NCI-H524 (cell line): ENCODE measurements around the gene RARS2.
"Not testable (repeated sequence)": the region's sequence is repeated elsewhere in the genome, so short reads cannot be mapped to it uniquely, and the experiment has no call there.

ENCODE experiments used
- DNase-seq, 2 experiments: peaks; one replicate each; lab custom pipeline; 2025; lab: John Stamatoyannopoulos, UW

Gene RARS2, protein sequence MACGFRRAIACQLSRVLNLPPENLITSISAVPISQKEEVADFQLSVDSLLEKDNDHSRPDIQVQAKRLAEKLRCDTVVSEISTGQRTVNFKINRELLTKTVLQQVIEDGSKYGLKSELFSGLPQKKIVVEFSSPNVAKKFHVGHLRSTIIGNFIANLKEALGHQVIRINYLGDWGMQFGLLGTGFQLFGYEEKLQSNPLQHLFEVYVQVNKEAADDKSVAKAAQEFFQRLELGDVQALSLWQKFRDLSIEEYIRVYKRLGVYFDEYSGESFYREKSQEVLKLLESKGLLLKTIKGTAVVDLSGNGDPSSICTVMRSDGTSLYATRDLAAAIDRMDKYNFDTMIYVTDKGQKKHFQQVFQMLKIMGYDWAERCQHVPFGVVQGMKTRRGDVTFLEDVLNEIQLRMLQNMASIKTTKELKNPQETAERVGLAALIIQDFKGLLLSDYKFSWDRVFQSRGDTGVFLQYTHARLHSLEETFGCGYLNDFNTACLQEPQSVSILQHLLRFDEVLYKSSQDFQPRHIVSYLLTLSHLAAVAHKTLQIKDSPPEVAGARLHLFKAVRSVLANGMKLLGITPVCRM

DNA sequence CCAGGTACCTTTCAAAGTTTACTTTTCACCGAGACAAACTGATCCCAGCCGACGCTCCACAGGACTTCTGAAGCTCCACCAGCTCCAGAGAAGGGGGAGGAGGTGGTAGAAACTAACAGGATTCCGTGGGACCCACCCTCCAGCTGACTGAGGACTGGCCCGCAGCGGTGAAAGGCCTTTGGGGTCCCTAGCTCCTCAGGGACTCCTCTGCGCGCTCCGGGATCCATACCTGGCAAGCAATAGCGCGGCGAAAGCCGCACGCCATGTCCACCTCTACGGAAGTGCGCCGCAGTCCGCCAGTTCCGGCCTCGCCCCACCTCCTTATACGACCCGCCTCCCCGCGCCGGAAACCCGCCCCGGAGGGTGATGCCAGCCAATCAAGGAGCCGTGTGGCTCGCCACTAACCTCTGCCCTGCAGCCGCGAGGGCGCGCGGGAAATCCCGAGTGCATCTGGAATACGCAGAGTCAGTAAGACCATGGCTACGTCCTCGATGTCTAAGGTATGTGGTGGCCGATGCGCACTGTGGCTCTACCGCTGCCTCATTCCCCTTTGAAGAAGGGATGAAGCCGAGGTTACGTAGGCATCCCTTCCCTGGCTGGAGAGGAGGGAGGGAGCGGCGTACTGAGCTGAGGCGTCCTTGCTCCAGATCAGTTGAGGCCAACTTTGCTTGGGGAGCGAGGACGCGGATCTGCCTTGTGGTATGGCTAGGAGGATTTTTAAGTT, at the start of gene RARS2, which contains the start of gene ORC3:
RARS2 (minus strand) TSS at position 295 of the 724 bp plus-strand sequence; CDS start at position 265, 30 bp downstream.
ORC3 (plus strand) TSS at position 443 of the 724 bp plus-strand sequence; CDS start at position 477, 34 bp downstream.
- DNase-seq, result peak; percentile 86 to 94

DNA sequence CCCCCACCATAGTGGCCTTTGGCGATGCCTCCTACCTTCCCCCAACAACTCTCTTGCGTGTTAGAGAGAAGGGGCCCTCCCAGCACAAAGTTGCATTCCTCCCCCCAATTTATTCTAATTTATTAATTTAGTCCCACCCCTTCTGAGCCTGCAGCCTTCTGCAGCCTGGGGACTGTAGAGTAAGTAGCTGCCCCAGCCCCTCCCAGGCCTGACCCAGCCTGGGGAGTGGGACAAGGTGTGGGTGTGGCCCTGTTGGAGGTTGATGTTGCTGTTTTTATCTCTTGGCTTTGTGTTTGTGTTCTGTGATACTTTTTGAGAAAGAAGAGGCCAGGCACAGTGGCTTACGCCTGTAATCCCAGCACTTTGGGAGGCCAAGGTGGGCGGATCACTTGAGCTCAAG, 49.6 kb upstream of the RARS2 start:
- DNase-seq, result no peak

GRCh38 chr6:87637106-87637505, 47.3 kb upstream of the RARS2 start:
- peak in 1 of 2 experiments; percentile 35 for DNase-seq

DNA sequence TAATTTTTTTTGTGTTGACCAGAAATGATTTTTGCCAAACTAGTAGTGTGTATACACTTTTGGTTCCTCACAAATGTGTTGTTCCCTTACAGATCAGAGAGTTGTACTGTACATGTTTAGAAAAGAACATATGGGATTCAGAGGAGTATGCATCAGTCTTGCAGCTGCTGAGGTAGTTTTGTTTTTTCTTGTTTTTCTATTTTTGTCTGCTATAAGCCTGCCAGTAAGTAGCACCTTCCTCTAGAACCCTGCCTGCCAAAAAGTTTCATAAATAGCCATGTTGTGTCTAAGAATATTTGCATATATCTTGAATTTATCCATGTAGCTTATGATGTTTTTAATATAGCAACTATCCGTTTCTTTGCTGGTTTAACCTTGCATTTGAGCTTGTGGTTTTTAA, 46.5 kb upstream of the RARS2 start:
- DNase-seq, result no peak

DNA sequence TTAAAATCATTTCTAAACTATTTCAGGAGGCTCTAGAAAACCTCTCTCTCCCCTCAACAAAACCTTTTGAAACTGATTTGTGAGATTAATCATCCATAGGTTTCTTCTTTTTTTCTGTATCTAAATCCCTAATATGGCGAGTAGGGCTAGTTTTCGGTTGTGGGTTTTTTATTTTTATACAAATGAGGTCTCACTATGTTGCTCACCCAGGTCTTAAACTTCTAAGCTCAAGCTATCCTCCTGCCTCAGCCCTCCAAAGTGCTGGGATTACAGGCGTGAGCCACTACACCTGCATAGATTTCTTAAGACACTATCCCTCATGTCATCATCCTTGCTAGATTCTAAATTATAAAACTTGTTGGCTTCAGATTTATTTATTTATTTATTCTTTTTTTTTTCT, 44.1 kb upstream of the RARS2 start:
- DNase-seq, result no peak

DNA sequence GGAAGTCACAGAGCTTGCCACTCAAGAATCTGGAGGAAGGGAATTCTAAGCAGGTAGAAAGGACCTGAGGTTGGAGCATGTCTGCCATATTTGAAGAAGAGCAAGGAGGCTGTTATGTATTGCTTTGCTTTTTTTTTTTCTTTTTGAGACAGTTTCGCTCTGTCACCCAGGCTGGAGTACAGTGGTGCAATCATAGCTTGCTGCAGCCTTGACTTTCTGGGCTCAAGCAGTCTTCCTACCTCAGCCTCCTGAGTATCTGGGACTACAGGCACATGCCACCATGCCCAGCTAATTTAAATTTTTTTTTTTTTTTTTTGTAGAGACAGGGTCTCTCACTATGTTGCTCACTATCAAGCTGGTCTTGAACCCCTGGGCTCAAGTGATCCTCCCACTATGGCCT, 41.0 kb upstream of the RARS2 start:
- no peak for DNase-seq

- DNase-seq, result no peak
These were observed 39.1 kb upstream of the RARS2 start for GRCh38 chr6:87628881-87629280.

- DNase-seq, result no peak
These were observed 38.6 kb upstream of the RARS2 start for GRCh38 chr6:87628424-87628823.

DNA sequence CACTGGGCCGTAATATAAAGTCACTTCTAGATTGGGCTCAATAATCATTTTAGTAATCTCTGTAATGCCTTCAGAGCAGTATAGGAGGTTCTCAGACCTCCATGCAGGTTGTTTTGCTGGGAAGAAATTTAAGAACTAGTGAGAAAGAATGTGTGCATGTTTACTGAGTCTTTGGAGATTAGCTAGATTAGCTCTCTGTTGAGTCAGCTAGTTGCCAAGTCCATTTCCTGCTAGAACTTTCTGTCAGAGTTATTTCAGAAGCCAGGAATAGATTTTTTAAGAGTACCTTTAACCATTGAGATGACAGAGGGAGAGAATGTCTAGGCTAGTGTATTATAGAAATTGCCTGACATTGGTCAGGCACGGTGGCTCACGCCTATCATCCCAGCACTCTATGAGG, 33.5 kb upstream of the RARS2 start:
- no peak for DNase-seq

GRCh38 chr6:87618531-87618930, 28.7 kb upstream of the RARS2 start:
- DNase-seq, result no peak

- no peak for DNase-seq
These were observed 27.6 kb upstream of the RARS2 start for GRCh38 chr6:87617405-87617804.

- not testable (repeated sequence) for DNase-seq
These were observed 23.2 kb upstream of the RARS2 start for GRCh38 chr6:87613018-87613417.

DNA sequence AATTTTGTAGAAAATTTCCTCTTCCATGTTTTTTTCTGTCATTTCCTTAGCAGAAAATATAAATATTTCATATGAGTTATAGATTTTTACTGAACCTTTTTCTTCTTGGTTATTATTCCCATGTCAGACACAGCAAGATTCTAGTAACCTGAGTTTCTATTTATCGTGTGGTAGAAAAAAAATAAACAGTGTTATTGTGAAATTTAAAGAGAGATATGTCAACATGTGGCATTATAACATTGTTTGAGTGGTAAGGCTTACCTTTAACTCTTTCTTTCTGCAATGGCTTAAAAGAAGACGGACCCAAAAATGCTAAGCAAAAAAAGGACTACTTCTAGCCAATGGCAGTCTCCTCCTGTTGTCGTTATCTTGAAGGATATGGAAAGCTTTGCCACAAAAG, 19.0 kb upstream of the RARS2 start:
- DNase-seq, result no peak

DNA sequence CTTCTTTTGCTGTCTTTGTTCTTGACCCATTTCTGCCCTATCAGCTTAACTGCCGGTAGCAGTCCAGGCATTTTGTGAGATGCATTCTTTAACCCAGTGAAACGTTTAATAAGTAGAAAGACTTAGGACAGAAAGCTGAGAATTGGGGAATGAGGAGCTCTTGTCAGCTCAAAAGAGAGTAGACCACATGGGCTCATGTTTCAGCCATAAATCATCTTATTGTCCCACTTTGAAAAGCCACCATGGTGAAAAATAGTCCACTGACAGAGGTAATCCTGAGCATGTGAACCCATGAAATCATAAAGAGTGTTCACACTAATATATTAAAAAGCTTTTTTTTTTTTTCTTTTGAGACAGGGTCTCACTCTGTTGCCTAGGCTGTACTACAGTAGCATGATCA, 16.4 kb upstream of the RARS2 start:
- DNase-seq, result no peak

GRCh38 chr6:87600576-87600975, 10.8 kb upstream of the RARS2 start:
- no peak for DNase-seq

DNA sequence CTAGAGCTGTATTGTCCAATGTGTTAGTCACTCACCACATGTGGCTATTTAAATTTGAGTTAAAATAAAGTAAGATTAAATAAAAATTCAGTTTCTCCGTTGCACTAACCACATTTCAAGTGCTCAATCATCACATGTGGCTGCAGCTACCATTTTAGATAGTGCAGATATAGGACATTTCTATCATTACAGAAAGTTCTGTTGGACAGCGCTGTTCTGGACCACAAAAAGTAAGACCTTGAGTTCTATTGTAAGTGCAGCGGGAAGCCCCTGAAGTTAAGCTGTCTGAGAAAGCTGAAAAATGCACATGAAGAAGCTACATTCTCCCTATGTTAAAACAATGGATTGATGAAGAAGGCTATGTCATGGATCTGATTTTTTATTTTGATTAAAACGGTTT, 1.2 kb upstream of the RARS2 start:
- no peak for DNase-seq

GRCh38 chr6:87590417-87590880, 662 bp upstream of the RARS2 start:
- DNase-seq, result no peak

- DNase-seq, result no peak
These were observed 905 bp downstream of the RARS2 start for GRCh38 chr6:87588756-87589407.

- no peak for DNase-seq
These were observed 3.3 kb downstream of the RARS2 start for GRCh38 chr6:87586371-87587077.

DNA sequence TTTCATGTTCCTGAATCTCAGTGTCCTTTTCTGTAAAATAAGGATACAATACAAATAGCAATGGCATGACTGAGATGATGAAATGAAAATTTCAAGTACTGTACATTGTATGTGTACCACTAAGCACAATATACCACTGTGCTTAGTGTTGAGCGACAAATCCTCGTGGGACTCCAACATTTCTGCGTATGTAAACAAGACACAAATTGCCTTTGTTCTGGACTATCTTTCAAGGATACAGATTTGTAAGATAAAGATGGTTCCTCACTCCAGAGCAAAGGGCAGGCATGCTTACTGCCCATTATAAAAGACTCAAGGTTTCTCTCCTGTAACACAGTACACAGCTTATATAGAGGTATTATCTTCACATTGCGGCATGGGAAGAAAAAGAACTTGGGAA, 6.0 kb downstream of the RARS2 start:
- DNase-seq, result no peak

GRCh38 chr6:87575423-87575822, 14.4 kb downstream of the RARS2 start:
- DNase-seq, result no peak
